SK-N-SH treated with all-trans-retinoic acid at 6 μM for 48 hours (cell line): Measurements from ENCODE around the gene SSNA1.

Source experiments
- ATAC-seq: fragments of 200-7000 bp; cut with Tn5 transposase; 3 replicates; pipeline ENCODE4 v1.9.1; 2020; ENCODE audit warnings: mild to moderate bottlenecking, moderate library complexity
- ARNTL ChIP-seq: fragments of 450-650 bp; formaldehyde crosslinking; IDR thresholded peaks from 2 replicates; pipeline ENCODE4 v1.5.0; 2020; ENCODE audit warnings: low read depth, mild to moderate bottlenecking, moderate library complexity, borderline replicate concordance
- BACH2 ChIP-seq: fragments of 250-450 bp; sonication (Bioruptor Pico); IDR thresholded peaks from 2 replicates; pipeline ENCODE4 v1.9.0; 2021; ENCODE audit warnings: mild to moderate bottlenecking, borderline replicate concordance
- ESRRG ChIP-seq: fragments of 250-450 bp; sonication (Bioruptor Pico); IDR thresholded peaks from 2 replicates; pipeline ENCODE4 v1.6.1; 2021; ENCODE audit warnings: mild to moderate bottlenecking
- GLIS3 ChIP-seq: fragments of 250-450 bp; sonication (Bioruptor Pico); IDR thresholded peaks from 2 replicates; pipeline ENCODE4 v1.5.0; 2020; ENCODE audit warnings: mild to moderate bottlenecking, moderate library complexity
- ISL1 ChIP-seq: fragments of 250-450 bp; sonication (Bioruptor Pico); IDR thresholded peaks from 2 replicates; pipeline ENCODE4 v2.1.2; 2022; ENCODE audit warnings: mild to moderate bottlenecking, moderate library complexity
- RARB ChIP-seq: fragments of 250-450 bp; sonication (Bioruptor Pico); IDR thresholded peaks from 2 replicates; pipeline ENCODE4 v1.8.0; 2021; ENCODE audit warnings: mild to moderate bottlenecking, moderate library complexity
- TCF4 ChIP-seq: fragments of 250-450 bp; sonication (Bioruptor Pico); IDR thresholded peaks from 2 replicates; pipeline ENCODE4 v1.8.0; 2021; ENCODE audit warnings: mild to moderate bottlenecking, moderate library complexity, borderline replicate concordance
- ZC3H10 ChIP-seq: fragments of 250-450 bp; sonication (Bioruptor Pico); IDR thresholded peaks from 2 replicates; pipeline ENCODE4 v1.5.1; 2021; ENCODE audit warnings: mild to moderate bottlenecking, moderate library complexity
- ZFP3 ChIP-seq: fragments of 250-450 bp; sonication (Bioruptor Pico); IDR thresholded peaks from 2 replicates; pipeline ENCODE4 v1.5.0; 2020; ENCODE audit warnings: mild to moderate bottlenecking, moderate library complexity
- ZFP30 ChIP-seq: fragments of 450-650 bp; formaldehyde crosslinking; IDR thresholded peaks from 2 replicates; pipeline ENCODE4 v1.5.0; 2022; ENCODE audit warnings: mild to moderate bottlenecking, moderate library complexity
- ZNF565 ChIP-seq: fragments of 450-650 bp; formaldehyde crosslinking; conservative IDR thresholded peaks from 2 replicates; pipeline ENCODE4 v1.5.0; 2020; ENCODE audit warnings: low read depth, mild to moderate bottlenecking, moderate library complexity
- ZNF70 ChIP-seq: fragments of 450-650 bp; formaldehyde crosslinking; IDR thresholded peaks from 2 replicates; pipeline ENCODE4 v1.5.0; 2020; ENCODE audit warnings: mild to moderate bottlenecking, moderate library complexity
- ZNF8 ChIP-seq: fragments of 450-650 bp; formaldehyde crosslinking; IDR thresholded peaks from 2 replicates; pipeline ENCODE4 v1.5.0; 2020; ENCODE audit warnings: mild to moderate bottlenecking, moderate library complexity
- TF ChIP-seq, protein P1 (sequence below): fragments of 250-450 bp; sonication (Bioruptor Pico); IDR thresholded peaks from 2 replicates; pipeline ENCODE4 v1.5.0; 2020; ENCODE audit warnings: mild to moderate bottlenecking, moderate library complexity
- TF ChIP-seq, protein P2 (sequence below): fragments of 250-450 bp; sonication (Bioruptor Pico); IDR thresholded peaks from 2 replicates; pipeline ENCODE4 v1.5.1; 2021; ENCODE audit warnings: mild to moderate bottlenecking, moderate library complexity
- TF ChIP-seq, protein P3 (sequence below): fragments of 250-450 bp; sonication (Bioruptor Pico); IDR thresholded peaks from 2 replicates; pipeline ENCODE4 v1.5.1; 2020; ENCODE audit warnings: low read depth, mild to moderate bottlenecking, moderate library complexity
- TF ChIP-seq, protein P4 (sequence below): fragments of 250-450 bp; sonication (Bioruptor Pico); IDR thresholded peaks from 2 replicates; pipeline ENCODE4 v1.8.0; 2020; ENCODE audit warnings: mild to moderate bottlenecking, moderate library complexity, borderline replicate concordance

SSNA1 gene

DNA sequence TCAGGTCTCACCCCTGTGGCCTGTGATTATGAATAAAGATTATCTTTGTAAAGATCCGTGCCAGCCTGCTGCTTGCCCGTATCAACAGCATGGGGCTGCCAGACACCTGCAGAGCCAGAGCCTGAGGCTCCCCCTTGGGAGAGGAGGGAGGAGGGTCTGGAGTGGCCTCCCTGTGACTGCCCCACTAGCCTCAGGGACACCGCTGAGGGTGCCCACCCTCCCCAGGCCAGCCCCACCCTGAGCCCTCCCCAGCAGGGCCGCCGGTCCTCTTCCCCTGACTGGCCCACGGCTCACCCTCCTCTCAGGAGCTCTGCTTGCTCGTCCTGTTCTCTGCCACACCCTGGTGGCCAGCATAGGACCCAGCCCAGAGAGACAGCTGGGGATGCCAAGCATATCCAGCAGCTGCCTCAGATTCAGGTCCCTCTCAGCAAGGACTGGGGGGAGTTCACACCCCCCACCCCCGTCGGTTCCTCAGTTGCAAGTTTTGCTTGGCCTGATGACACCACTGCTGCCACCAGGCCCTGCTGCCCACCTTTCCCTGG, 1.9 kb downstream of the SSNA1 start:
- ATAC-seq: no peak
- TF ChIP-seq ZFP30 (CRISPR knock-in tag) (no peak), TCF4 (CRISPR knock-in tag) (no peak), ZNF8 (CRISPR knock-in tag) (no peak), ISL1 (CRISPR knock-in tag) (no peak), BACH2 (CRISPR knock-in tag) (no peak), ZNF565 (CRISPR knock-in tag) (no peak), ZC3H10 (CRISPR knock-in tag) (no peak)
- TF ChIP-seq, protein P1, sequence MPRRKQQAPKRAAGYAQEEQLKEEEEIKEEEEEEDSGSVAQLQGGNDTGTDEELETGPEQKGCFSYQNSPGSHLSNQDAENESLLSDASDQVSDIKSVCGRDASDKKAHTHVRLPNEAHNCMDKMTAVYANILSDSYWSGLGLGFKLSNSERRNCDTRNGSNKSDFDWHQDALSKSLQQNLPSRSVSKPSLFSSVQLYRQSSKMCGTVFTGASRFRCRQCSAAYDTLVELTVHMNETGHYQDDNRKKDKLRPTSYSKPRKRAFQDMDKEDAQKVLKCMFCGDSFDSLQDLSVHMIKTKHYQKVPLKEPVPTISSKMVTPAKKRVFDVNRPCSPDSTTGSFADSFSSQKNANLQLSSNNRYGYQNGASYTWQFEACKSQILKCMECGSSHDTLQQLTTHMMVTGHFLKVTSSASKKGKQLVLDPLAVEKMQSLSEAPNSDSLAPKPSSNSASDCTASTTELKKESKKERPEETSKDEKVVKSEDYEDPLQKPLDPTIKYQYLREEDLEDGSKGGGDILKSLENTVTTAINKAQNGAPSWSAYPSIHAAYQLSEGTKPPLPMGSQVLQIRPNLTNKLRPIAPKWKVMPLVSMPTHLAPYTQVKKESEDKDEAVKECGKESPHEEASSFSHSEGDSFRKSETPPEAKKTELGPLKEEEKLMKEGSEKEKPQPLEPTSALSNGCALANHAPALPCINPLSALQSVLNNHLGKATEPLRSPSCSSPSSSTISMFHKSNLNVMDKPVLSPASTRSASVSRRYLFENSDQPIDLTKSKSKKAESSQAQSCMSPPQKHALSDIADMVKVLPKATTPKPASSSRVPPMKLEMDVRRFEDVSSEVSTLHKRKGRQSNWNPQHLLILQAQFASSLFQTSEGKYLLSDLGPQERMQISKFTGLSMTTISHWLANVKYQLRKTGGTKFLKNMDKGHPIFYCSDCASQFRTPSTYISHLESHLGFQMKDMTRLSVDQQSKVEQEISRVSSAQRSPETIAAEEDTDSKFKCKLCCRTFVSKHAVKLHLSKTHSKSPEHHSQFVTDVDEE: no peak
- TF ChIP-seq, protein P2, sequence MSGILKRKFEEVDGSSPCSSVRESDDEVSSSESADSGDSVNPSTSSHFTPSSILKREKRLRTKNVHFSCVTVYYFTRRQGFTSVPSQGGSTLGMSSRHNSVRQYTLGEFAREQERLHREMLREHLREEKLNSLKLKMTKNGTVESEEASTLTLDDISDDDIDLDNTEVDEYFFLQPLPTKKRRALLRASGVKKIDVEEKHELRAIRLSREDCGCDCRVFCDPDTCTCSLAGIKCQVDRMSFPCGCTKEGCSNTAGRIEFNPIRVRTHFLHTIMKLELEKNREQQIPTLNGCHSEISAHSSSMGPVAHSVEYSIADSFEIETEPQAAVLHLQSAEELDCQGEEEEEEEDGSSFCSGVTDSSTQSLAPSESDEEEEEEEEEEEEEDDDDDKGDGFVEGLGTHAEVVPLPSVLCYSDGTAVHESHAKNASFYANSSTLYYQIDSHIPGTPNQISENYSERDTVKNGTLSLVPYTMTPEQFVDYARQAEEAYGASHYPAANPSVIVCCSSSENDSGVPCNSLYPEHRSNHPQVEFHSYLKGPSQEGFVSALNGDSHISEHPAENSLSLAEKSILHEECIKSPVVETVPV (CRISPR knock-in tag): no peak
- TF ChIP-seq, protein P3, sequence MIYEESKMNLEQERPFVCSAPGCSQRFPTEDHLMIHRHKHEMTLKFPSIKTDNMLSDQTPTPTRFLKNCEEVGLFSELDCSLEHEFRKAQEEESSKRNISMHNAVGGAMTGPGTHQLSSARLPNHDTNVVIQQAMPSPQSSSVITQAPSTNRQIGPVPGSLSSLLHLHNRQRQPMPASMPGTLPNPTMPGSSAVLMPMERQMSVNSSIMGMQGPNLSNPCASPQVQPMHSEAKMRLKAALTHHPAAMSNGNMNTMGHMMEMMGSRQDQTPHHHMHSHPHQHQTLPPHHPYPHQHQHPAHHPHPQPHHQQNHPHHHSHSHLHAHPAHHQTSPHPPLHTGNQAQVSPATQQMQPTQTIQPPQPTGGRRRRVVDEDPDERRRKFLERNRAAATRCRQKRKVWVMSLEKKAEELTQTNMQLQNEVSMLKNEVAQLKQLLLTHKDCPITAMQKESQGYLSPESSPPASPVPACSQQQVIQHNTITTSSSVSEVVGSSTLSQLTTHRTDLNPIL (CRISPR knock-in tag): no peak
- TF ChIP-seq, all 23 proteins: peak for 0

DNA sequence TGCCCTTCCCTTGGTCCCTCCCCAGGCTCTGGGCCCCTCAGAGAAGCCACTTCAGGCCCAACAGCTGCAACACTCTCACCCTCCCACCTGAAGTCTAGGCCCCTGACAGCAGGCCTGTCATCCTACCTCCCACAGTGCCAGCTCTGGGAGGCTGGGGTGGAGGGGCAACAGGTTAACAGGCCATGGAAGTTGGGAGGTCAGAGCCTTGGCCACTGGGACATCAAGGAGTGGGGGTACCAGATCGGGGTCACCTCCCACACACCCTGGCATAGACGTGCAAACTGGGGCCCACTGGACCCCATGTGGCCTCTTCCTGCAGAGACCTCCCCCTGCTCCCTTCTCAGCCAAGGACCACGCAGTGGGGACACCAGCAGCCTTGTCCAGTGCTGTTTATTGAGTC, 2.8 kb downstream of the SSNA1 start:
- ATAC-seq: no peak
- TF ChIP-seq, protein P1: no peak
- TF ChIP-seq ARNTL (CRISPR knock-in tag): no peak
- TF ChIP-seq ZFP3 (CRISPR knock-in tag): no peak
- no peak for TF ChIP-seq ISL1 (CRISPR knock-in tag)
- TF ChIP-seq RARB (CRISPR knock-in tag): no peak
- TF ChIP-seq, all 23 proteins: peak for 0

DNA sequence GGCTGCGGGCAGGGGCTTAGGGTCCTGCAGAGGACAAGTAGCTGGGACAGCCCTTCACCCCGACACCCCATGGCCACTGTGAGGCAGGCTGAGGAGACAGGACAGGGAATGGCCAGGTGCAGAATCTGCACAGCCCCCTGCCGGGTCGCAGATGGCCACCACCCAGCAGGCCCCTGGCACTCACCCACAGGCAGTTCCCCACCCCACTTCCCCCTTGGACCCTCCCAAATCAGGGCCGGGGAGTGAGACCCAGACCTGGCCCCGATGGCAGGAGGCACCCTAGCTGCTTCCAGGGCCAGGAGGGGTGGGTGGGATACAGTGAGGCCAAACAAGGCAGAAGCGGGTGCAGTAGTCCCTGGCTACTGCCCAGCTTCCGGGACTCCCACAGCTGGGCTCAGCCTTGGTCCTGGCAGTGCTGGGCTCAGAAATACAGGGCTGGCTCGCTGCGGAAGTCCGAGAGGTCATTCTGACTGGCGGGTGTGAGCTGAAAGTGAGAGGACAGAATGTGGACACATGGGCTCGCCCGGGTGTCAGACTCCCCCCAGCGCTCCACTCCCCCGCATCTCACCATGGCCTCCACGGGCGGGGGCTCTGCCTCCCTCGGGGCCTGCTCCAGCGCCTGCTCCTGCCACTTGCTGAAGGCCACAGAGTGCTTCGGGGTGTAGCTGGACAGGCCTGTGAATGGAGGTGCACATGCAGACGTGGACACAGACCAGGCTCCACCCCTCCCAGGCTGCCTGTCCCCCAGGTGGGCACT, 3.4 kb downstream of the SSNA1 start:
- ATAC-seq: no peak
- TF ChIP-seq, protein P2 (CRISPR knock-in tag): no peak
- TF ChIP-seq ESRRG (CRISPR knock-in tag) (no peak), ISL1 (CRISPR knock-in tag) (no peak), ZC3H10 (CRISPR knock-in tag) (no peak), ZNF565 (CRISPR knock-in tag) (no peak)

DNA sequence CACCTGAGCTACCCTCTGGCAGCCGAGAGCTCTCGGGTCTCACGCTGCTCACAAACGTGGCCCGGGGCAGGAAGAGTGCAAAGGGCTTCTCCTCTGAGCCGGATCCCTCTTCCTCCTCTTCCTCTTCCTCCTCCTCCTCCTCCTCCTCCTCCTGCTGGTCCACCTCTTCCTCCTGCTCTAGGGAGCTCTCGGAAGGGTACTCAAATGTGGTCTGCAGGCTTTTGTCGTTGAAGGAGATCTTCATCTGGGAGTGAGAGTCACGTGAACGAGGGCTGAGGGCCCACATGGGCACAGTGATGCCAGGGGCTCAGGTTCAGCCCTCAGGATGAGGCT, 3.9 kb downstream of the SSNA1 start:
- ATAC-seq: no peak
- TF ChIP-seq ESRRG (CRISPR knock-in tag) (no peak), GLIS3 (CRISPR knock-in tag) (no peak), BACH2 (CRISPR knock-in tag) (no peak), RARB (CRISPR knock-in tag) (no peak), TCF4 (CRISPR knock-in tag) (no peak), ZFP30 (CRISPR knock-in tag) (no peak), ARNTL (CRISPR knock-in tag) (no peak), ZNF70 (CRISPR knock-in tag) (no peak), ZNF8 (CRISPR knock-in tag) (no peak)
- TF ChIP-seq, protein P1: no peak
- TF ChIP-seq, protein P4, sequence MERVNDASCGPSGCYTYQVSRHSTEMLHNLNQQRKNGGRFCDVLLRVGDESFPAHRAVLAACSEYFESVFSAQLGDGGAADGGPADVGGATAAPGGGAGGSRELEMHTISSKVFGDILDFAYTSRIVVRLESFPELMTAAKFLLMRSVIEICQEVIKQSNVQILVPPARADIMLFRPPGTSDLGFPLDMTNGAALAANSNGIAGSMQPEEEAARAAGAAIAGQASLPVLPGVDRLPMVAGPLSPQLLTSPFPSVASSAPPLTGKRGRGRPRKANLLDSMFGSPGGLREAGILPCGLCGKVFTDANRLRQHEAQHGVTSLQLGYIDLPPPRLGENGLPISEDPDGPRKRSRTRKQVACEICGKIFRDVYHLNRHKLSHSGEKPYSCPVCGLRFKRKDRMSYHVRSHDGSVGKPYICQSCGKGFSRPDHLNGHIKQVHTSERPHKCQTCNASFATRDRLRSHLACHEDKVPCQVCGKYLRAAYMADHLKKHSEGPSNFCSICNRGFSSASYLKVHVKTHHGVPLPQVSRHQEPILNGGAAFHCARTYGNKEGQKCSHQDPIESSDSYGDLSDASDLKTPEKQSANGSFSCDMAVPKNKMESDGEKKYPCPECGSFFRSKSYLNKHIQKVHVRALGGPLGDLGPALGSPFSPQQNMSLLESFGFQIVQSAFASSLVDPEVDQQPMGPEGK: no peak
